ENCODE measurements around the gene MID1.

GRCh38 chrX:10516781-10517322 lies 103.5 kb downstream of the MID1 start:
- TF ChIP-seq CTCF (IDR thresholded peaks at IDR 0.05) (no peak), POLR2AphosphoS5 (IDR thresholded peaks at IDR 0.05) (no peak), EP300 (IDR thresholded peaks at IDR 0.05) (no peak), POLR2A (IDR thresholded peaks at IDR 0.05) (no peak)

All from suprapubic skin (tissue), 4 donors.